Measurements from ENCODE around the gene NR5A2. TPM values are rescaled to one million over a fixed set of nuclear protein-coding genes. Genes with fewer than 3 reads are reported as not detected.

NR5A2 gene
- polyA plus RNA-seq, 3 donors = 0.03 to 0.31 TPM; not detected in 1

DNA sequence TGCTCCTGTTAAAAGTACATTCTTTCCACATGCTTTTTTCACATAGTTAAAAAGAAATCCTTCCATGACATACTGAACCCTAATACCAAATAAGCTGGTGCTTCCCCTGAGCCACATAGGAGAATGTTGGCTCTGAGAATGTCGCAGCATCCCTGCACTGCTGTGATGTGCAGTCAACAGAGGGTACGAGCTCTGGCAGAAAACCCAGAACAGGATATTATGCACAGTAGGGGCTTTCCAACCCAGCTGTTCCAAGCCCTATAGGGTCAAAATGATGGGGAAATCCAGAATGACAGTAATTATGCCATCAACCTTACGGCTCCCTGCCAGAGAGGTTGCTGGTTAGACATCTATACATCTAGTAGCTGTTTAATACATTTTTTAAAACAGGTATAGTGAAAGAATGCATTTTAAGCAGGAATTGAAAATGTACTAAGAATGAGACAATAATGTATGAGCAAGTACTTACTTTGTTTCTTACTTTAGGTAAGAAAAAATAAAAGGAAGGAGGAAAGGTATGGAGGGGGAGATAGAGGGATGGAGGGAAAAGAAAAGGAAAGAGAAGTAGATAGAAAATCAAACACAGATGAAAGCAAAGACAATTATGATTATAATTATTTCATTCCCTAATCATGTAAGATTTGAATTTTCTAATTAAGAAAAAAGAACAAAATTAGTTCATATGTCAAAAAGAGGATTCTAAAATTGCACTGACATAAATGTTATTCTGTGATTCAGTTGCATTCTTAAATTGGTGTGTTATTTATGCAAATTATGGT, 126.0 kb downstream of the NR5A2 start:
- H3K9me3 Mint-ChIP-seq = peaks cover 0 to 1% (median 0%) of the 10 kb centered on the region in 7 donors
- no peak for TF ChIP-seq CTCF (IDR thresholded peaks at IDR 0.05)
- Histone ChIP-seq H2AFZ (ENCODE audit: insufficient read depth, low read depth, low read length, poor library complexity, severe bottlenecking) (no peak overlapping the region), H3K4me2 (replicated peaks; ENCODE audit: extremely low read depth, low read length, poor library complexity, severe bottlenecking) (no peak overlapping the region), H4K20me1 (ENCODE audit: insufficient read depth, low read length) (no peaks in the 10 kb centered on the region), H3K27ac (ENCODE audit: low read depth in 1 of 2, low read length in 2 of 2) (no peak overlapping the region), H3K4me1 (ENCODE audit: control insufficient read depth in 1 of 2, insufficient read depth in 2 of 2, low read length in 2 of 2) (peaks cover 0 to 8% of the 10 kb centered on the region in 2 donors), H3K27me3 (ENCODE audit: control insufficient read depth in 2 of 2, insufficient read depth in 2 of 2, low read length in 2 of 2) (no peaks in the 10 kb centered on the region), H3K79me2 (ENCODE audit: insufficient read depth, low read length) (no peaks in the 10 kb centered on the region), H3K36me3 (replicated peaks in 1 of 2; ENCODE audit: control insufficient read depth in 1 of 2, insufficient read depth in 2 of 2, low read length in 2 of 2) (no peaks in the 10 kb centered on the region), H3K9ac (ENCODE audit: insufficient read depth, low read length, poor library complexity, severe bottlenecking) (no peak overlapping the region), H3K4me3 (replicated peaks in 1 of 3; ENCODE audit: low read depth in 2 of 3, low read length in 3 of 3) (no peak overlapping the region), H3K9me3 (replicated peaks in 1 of 2; ENCODE audit: control insufficient read depth in 1 of 2, insufficient read depth in 1 of 2, low read length in 2 of 2) (no peaks in the 10 kb centered on the region)
- peaks cover 16% of the 10 kb centered on the region for H3K4me1 Mint-ChIP-seq
- peaks cover 0 to 2% (median 0%) of the 10 kb centered on the region in 3 donors for H3K27me3 Mint-ChIP-seq (ENCODE audit: low read depth in 3 of 3)
- whole genome bisulfite sequencing (ENCODE audit: insufficient coverage) = no CpG with 5 or more reads among the region's 3 CpGs
- H3K4me3 Mint-ChIP-seq = no peak overlapping the region
- no peaks in the 10 kb centered on the region for H3K36me3 Mint-ChIP-seq
- peak overlapping the region in 2 of 7 donors; percentile 42 to 63 for H3K27ac Mint-ChIP-seq
- intact Hi-C loops (cut with micrococcal nuclease) = no loop called here
- DNase-seq = peak in 1 of 3 donors; percentile 55

- no peak overlapping the region for H3K4me3 Mint-ChIP-seq
- H3K4me2 ChIP-seq (replicated peaks; ENCODE audit: extremely low read depth, low read length, poor library complexity, severe bottlenecking) = no peak overlapping the region
- H3K4me1 Mint-ChIP-seq = peaks cover 16% of the 10 kb centered on the region
- peaks cover 0 to 8% of the 10 kb centered on the region in 2 donors for H3K4me1 ChIP-seq (ENCODE audit: control insufficient read depth in 1 of 2, insufficient read depth in 2 of 2, low read length in 2 of 2)
- TF ChIP-seq CTCF (IDR thresholded peaks at IDR 0.05) = no peak
- intact Hi-C loops (cut with micrococcal nuclease) = no loop called here
- H3K79me2 ChIP-seq (ENCODE audit: insufficient read depth, low read length) = no peaks in the 10 kb centered on the region
- no peak overlapping the region for H3K9ac ChIP-seq (ENCODE audit: insufficient read depth, low read length, poor library complexity, severe bottlenecking)
- no peaks in the 10 kb centered on the region for H4K20me1 ChIP-seq (ENCODE audit: insufficient read depth, low read length)
- peaks cover 0 to 2% (median 0%) of the 10 kb centered on the region in 3 donors for H3K27me3 Mint-ChIP-seq (ENCODE audit: low read depth in 3 of 3)
- H2AFZ ChIP-seq (ENCODE audit: insufficient read depth, low read depth, low read length, poor library complexity, severe bottlenecking) = no peak overlapping the region
- H3K36me3 ChIP-seq (replicated peaks in 1 of 2; ENCODE audit: control insufficient read depth in 1 of 2, insufficient read depth in 2 of 2, low read length in 2 of 2) = no peaks in the 10 kb centered on the region
- no peaks in the 10 kb centered on the region for H3K9me3 ChIP-seq (replicated peaks in 1 of 2; ENCODE audit: control insufficient read depth in 1 of 2, insufficient read depth in 1 of 2, low read length in 2 of 2)
- H3K27ac ChIP-seq (ENCODE audit: low read depth in 1 of 2, low read length in 2 of 2) = no peak overlapping the region
- no peaks in the 10 kb centered on the region for H3K27me3 ChIP-seq (ENCODE audit: control insufficient read depth in 2 of 2, insufficient read depth in 2 of 2, low read length in 2 of 2)
- H3K4me3 ChIP-seq (replicated peaks in 1 of 3; ENCODE audit: low read depth in 2 of 3, low read length in 3 of 3) = no peak overlapping the region
- peak overlapping the region in 3 of 7 donors; percentile 43 to 73 (median 67) for H3K27ac Mint-ChIP-seq
- DNase-seq = peak in 1 of 3 donors; percentile 17
- H3K9me3 Mint-ChIP-seq = no peaks in the 10 kb centered on the region
- no peaks in the 10 kb centered on the region for H3K36me3 Mint-ChIP-seq
Observed at GRCh38 chr1:200154069-200154767, 126.7 kb downstream of the NR5A2 start.
